A549 (cell line): ENCODE data around the gene RSPH9. TPM values are rescaled to one million over a fixed set of nuclear protein-coding genes. Genes with fewer than 3 reads are reported as not detected.

Experiments used
- ATAC-seq, 2 experiments: fragments of 200-7000 bp in 1 of 2; fragments of >200 bp in 1 of 2; cut with Nextera tagmentation in 1 of 2; cut with Tn5 transposase in 1 of 2; 3 replicates each; pipeline versions ENCODE4 v1.8.0 to v1.9.1; 2018 to 2020; ENCODE audit warnings: mild to moderate bottlenecking in 1 of 2, moderate library complexity in 1 of 2
- CTCF ChIA-PET: fragments of 300-600 bp; sonication (Branson Sonifier 250); formaldehyde crosslinking; extraction: SDS; loops from one replicate; lab custom pipeline; 2021; ENCODE audit warnings: antibody characterized with exemption, inconsistent platforms; lab: Yijun Ruan, JAX
- POLR2A ChIA-PET: fragments of 350-600 bp; formaldehyde crosslinking; extraction: SDS; loops from one replicate; lab custom pipeline; 2021; ENCODE audit warnings: antibody characterized with exemption, inconsistent platforms; lab: Yijun Ruan, JAX
- DNase-seq, 2 experiments: peaks; one replicate each; pipeline versions ENCODE4 v3.0.0 to v3.0.0-alpha.2; 2011 to 2016; ENCODE audit warnings: low read depth in 1 of 2, low spot score in 1 of 2
- FAIRE-seq: peaks from 2 replicates; lab custom pipeline; 2011; peaks lifted over from hg19 to GRCh38; lab: Jason Lieb, UNC
- H3K27ac ChIP-seq, 2 experiments: fragments of >200 bp; sonication (Bioruptor Twin); formaldehyde crosslinking; 3 replicates each; pipeline ENCODE4 v1.5.1; 2016 to 2017
- H3K4me1 ChIP-seq: fragments of >200 bp; sonication (Bioruptor Twin); formaldehyde crosslinking; 3 replicates; pipeline ENCODE4 v1.6.1; 2016
- H3K4me2 ChIP-seq: fragments of >200 bp; sonication (Bioruptor Twin); formaldehyde crosslinking; 3 replicates; pipeline ENCODE4 v1.6.1; 2016
- H3K4me3 ChIP-seq: fragments of >200 bp; sonication (Bioruptor Twin); formaldehyde crosslinking; 3 replicates; pipeline ENCODE4 v1.5.1; 2016
- H3K9me3 ChIP-seq: fragments of >200 bp; sonication (Bioruptor Twin); formaldehyde crosslinking; 3 replicates; pipeline ENCODE4 v1.6.1; 2016
- CBX2 ChIP-seq: fragments of 200-600 bp; sonication (generic); IDR thresholded peaks from 2 replicates; pipeline ENCODE4 v1.6.1; 2016; ENCODE audit warnings: low read depth, mild to moderate bottlenecking, borderline replicate concordance
- CBX8 ChIP-seq: fragments of 200-600 bp; sonication (generic); IDR thresholded peaks from 2 replicates; pipeline ENCODE4 v1.6.1; 2016
- CEBPB ChIP-seq, 2 experiments: fragments of >200 bp in 1 of 2; sonication (Bioruptor Twin) in 1 of 2; formaldehyde crosslinking in 1 of 2; IDR thresholded peaks; 2 replicates each; pipeline ENCODE4 v1.6.1; 2012 to 2016
- CHD4 ChIP-seq: fragments of 200-600 bp; sonication (generic); IDR thresholded peaks from 2 replicates; pipeline ENCODE4 v1.6.1; 2016; ENCODE audit warnings: antibody characterized with exemption, mild to moderate bottlenecking, borderline replicate concordance
- EHMT2 ChIP-seq: fragments of 200-600 bp; sonication (generic); IDR thresholded peaks from 2 replicates; pipeline ENCODE4 v1.6.1; 2016; ENCODE audit warnings: antibody characterized with exemption, low read depth, mild to moderate bottlenecking, moderate library complexity
- EP300 ChIP-seq, 2 experiments: fragments of >200 bp; sonication (Bioruptor Twin); formaldehyde crosslinking; IDR thresholded peaks; 2 replicates in 1 of 2; 3 replicates in 1 of 2; pipeline ENCODE4 v1.6.1; 2016 to 2017
- HOXA7 ChIP-seq: fragments of 250-450 bp; sonication (Bioruptor Pico); IDR thresholded peaks from 2 replicates; pipeline ENCODE4 v1.5.0; 2020; ENCODE audit warnings: mild to moderate bottlenecking, moderate library complexity
- HOXB5 ChIP-seq: fragments of 250-450 bp; sonication (Bioruptor Pico); IDR thresholded peaks from 2 replicates; pipeline ENCODE4 v1.5.0; 2020; ENCODE audit warnings: mild to moderate bottlenecking, moderate library complexity
- JUN ChIP-seq, 2 experiments: fragments of >200 bp; sonication (Bioruptor Twin); formaldehyde crosslinking; IDR thresholded peaks; 2 replicates in 1 of 2; 3 replicates in 1 of 2; pipeline ENCODE4 v1.6.1; 2016 to 2017
- KDM5A ChIP-seq: fragments of 200-600 bp; sonication (generic); IDR thresholded peaks from 2 replicates; pipeline ENCODE4 v1.6.1; 2016; ENCODE audit warnings: antibody characterized with exemption, mild to moderate bottlenecking
- MAZ ChIP-seq: fragments of 150-350 bp; IDR thresholded peaks from 2 replicates; pipeline ENCODE4 v1.6.1; 2014; ENCODE audit warnings: antibody characterized with exemption, low read depth, low read length, borderline replicate concordance
- MYC ChIP-seq: IDR thresholded peaks from 2 replicates; pipeline ENCODE4 v1.6.1; 2012; ENCODE audit warnings: mild to moderate bottlenecking, inconsistent platforms, low read length, improper control_type of control experiment, borderline replicate concordance
- NPAS2 ChIP-seq: fragments of 250-450 bp; sonication (Bioruptor Pico); IDR thresholded peaks from 2 replicates; pipeline ENCODE4 v1.8.0; 2022; ENCODE audit warnings: mild to moderate bottlenecking, moderate library complexity, borderline replicate concordance
- POLR2A ChIP-seq: IDR thresholded peaks from 2 replicates; pipeline ENCODE4 v1.6.1; 2012; ENCODE audit warnings: mild to moderate bottlenecking, low read length
- RFX5 ChIP-seq: fragments of 450-650 bp; IDR thresholded peaks from 2 replicates; pipeline ENCODE4 v1.7.1; 2014; ENCODE audit warnings: antibody characterized with exemption, mild to moderate bottlenecking, moderate library complexity
- TP53 ChIP-seq: fragments of 250-450 bp; sonication (Bioruptor Pico); IDR thresholded peaks from 2 replicates; pipeline ENCODE4 v1.5.0; 2021; ENCODE audit warnings: mild to moderate bottlenecking, moderate library complexity
- ZNF302 ChIP-seq: fragments of 250-450 bp; sonication (Bioruptor Pico); IDR thresholded peaks from 2 replicates; pipeline ENCODE4 v1.9.0; 2021; ENCODE audit warnings: inconsistent platforms, mild to moderate bottlenecking, moderate library complexity
- WGBS: methylation state at CpG from one replicate; pipeline ENCODE4 v1.1.6; 2017; ENCODE audit errors: missing lambda C conversion rate; 5-methylcytosine and 5-hydroxymethylcytosine counted together
- polyA plus RNA-seq, 4 experiments: library from polyadenylated mRNA; depleted of rRNA in 3 of 4; stranded (reverse); fragments of >200 nt; fragmentation: RNase III in 1 of 4; extraction: RNeasy Plus Mini Kit Qiagen cat#74134 plus additional on column Dnase treatment in 1 of 4; gene quantifications; 2 replicates in 3 of 4; 3 replicates in 1 of 4; pipeline ENCODE4 v1.2.3, GENCODE V29; 2011 to 2017
- TF ChIP-seq, protein P1 (sequence below): fragments of 200-600 bp; sonication (generic); IDR thresholded peaks from 2 replicates; pipeline ENCODE4 v1.6.1; 2016; ENCODE audit warnings: antibody characterized with exemption, mild to moderate bottlenecking, moderate library complexity

The RSPH9 gene
- polyA plus RNA-seq, 2 of the 4 experiments (the other 2 are of a cell fraction), result 0.14 to 0.18 TPM

DNA sequence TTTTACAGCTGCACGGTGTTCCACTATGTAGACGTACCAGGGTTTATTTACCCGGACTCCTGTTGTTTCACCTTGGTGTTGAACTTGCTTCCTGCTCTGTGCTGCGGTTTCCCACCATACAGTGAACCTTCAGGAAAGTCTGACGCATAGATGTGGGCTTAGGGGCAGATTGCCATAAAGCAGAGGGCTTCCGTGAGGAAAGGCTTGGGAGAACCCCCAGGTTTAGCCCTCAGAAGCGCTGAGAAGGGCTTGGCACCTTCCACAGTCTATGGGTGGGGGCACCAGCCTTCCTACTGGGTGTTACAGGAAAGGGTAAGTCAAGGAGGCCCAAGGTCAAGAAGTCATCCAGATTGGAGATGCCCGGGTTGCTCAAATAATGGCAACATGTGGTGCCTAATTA, 62.0 kb downstream of the RSPH9 start:
- TF ChIP-seq CBX8 (no peak), NPAS2 (CRISPR knock-in tag) (no peak), HOXB5 (no peak), CEBPB (IDR thresholded peaks at IDR 0.05) (no peak), JUN (IDR thresholded peaks at IDR 0.05) (no peak), HOXA7 (CRISPR knock-in tag) (no peak)
- FAIRE-seq (no peak), ATAC-seq (no peak), DNase-seq (no peak)
- no peak overlapping the region for H3K4me3 ChIP-seq
- no peaks in the 10 kb centered on the region for H3K9me3 ChIP-seq
- ChIA-PET CTCF (no interaction called here), POLR2A (interaction anchor here (1.8 kb wide), 1 partner anchor 63 kb away, joined by 5 read pairs; the partner anchor contains the start of gene VEGFA)
- peak overlapping the region in 1 of 2 experiments; percentile 26; a peak in 1 of 6 replicates for H3K27ac ChIP-seq
- peaks cover 62% of the 10 kb centered on the region for H3K4me1 ChIP-seq
- H3K4me2 ChIP-seq, result no peak overlapping the region
- 86% methylated on average over 8 of the region's 8 CpGs for WGBS

DNA sequence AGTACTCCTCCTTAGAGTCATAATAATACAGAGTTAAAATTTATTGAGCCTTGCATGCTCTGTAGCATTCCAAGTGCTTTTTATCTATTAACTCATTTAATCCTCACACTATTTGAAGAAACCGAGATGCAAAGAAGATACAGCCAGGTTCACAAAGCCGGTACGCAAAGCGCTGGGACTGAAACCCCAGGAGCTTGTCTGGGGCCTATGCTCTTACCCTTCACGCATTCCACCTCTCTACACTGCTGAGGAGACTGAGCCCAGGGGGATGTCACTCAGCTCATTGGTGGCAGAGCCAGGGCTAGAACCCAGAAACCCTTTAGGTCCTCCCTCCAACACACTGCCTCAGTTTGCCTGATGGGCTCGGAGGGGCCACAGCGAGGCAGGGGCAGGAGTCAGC, 62.4 kb downstream of the RSPH9 start:
- no peak for ATAC-seq
- no peak for FAIRE-seq
- POLR2A ChIA-PET, result no interaction called here
- Histone ChIP-seq H3K4me2 (no peak overlapping the region), H3K9me3 (no peaks in the 10 kb centered on the region), H3K27ac (peak overlapping the region in 1 of 2 experiments; percentile 28; a peak in 2 of 6 replicates), H3K4me3 (no peak overlapping the region), H3K4me1 (peaks cover 58% of the 10 kb centered on the region)
- no peak for TF ChIP-seq CHD4
- TF ChIP-seq JUN (IDR thresholded peaks at IDR 0.05), result no peak
- TF ChIP-seq ZNF302, result no peak
- no peak for TF ChIP-seq EHMT2
- no peak for TF ChIP-seq CBX2
- TF ChIP-seq KDM5A, result no peak
- 83% methylated on average over 5 of the region's 7 CpGs for WGBS
- no peak for DNase-seq
- CTCF ChIA-PET, result no interaction called here

DNA sequence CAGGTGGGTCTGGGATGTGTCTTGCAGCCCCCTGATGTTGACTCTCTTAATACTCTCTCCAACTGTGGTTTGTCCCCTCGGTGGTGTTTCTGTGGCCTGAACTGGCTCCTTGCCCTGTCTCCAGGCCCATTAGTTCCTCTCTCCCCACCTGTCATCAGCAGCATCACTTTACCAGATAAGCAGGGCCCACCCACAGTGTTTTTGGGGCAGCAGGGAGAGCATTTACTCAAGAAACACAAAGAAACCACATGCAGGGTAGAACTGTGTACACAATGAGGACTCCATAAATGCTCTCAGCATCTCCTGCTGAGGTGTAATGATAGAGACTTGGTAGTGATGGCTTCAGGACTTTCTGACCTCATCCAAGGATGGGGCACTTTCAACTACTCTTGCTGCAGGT, 62.9 kb downstream of the RSPH9 start:
- H3K4me3 ChIP-seq, result no peak overlapping the region
- H3K27ac ChIP-seq, result peak overlapping the region in 1 of 2 experiments; percentile 28; a peak in 1 of 6 replicates
- CTCF ChIA-PET, result interaction anchor here (1.7 kb wide), 1 partner anchor 17 kb away, joined by 4 read pairs; no protein-coding TSS in a partner anchor
- WGBS, result 43% methylated on average over 1 of the region's 1 CpG
- no peak for ATAC-seq
- peaks cover 53% of the 10 kb centered on the region for H3K4me1 ChIP-seq
- POLR2A ChIA-PET, result no interaction called here
- no peaks in the 10 kb centered on the region for H3K9me3 ChIP-seq
- DNase-seq, result no peak
- no peak for FAIRE-seq
- no peak overlapping the region for H3K4me2 ChIP-seq
- TF ChIP-seq POLR2A, result no peak
- TF ChIP-seq, protein P1, sequence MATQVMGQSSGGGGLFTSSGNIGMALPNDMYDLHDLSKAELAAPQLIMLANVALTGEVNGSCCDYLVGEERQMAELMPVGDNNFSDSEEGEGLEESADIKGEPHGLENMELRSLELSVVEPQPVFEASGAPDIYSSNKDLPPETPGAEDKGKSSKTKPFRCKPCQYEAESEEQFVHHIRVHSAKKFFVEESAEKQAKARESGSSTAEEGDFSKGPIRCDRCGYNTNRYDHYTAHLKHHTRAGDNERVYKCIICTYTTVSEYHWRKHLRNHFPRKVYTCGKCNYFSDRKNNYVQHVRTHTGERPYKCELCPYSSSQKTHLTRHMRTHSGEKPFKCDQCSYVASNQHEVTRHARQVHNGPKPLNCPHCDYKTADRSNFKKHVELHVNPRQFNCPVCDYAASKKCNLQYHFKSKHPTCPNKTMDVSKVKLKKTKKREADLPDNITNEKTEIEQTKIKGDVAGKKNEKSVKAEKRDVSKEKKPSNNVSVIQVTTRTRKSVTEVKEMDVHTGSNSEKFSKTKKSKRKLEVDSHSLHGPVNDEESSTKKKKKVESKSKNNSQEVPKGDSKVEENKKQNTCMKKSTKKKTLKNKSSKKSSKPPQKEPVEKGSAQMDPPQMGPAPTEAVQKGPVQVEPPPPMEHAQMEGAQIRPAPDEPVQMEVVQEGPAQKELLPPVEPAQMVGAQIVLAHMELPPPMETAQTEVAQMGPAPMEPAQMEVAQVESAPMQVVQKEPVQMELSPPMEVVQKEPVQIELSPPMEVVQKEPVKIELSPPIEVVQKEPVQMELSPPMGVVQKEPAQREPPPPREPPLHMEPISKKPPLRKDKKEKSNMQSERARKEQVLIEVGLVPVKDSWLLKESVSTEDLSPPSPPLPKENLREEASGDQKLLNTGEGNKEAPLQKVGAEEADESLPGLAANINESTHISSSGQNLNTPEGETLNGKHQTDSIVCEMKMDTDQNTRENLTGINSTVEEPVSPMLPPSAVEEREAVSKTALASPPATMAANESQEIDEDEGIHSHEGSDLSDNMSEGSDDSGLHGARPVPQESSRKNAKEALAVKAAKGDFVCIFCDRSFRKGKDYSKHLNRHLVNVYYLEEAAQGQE, result no peak
- no peak for TF ChIP-seq EP300 (IDR thresholded peaks at IDR 0.05)
- TF ChIP-seq RFX5, result no peak
- TF ChIP-seq MYC, result no peak
- no peak for TF ChIP-seq CBX8
- no peak for TF ChIP-seq NPAS2 (CRISPR knock-in tag)
- TF ChIP-seq TP53 (CRISPR knock-in tag), result no peak
- no peak for TF ChIP-seq MAZ
